K562 (cell line): Measurements from ENCODE around the gene NECTIN2. TPM values are rescaled to one million over a fixed set of nuclear protein-coding genes. Genes with fewer than 3 reads are reported as not detected.

Experiments used
- ARID4B ChIP-seq: sonication (generic); formaldehyde crosslinking; IDR thresholded peaks from 2 replicates; pipeline ENCODE4 v1.8.0; 2022; ENCODE audit warnings: mild to moderate bottlenecking, missing genetic modification reagents
- BCOR ChIP-seq: fragments of 450-650 bp; IDR thresholded peaks from 2 replicates; pipeline ENCODE4 v1.6.1; 2016
- FOXK1 ChIP-seq: sonication (generic); formaldehyde crosslinking; IDR thresholded peaks from 2 replicates; pipeline ENCODE4 v1.8.0; 2022; ENCODE audit warnings: missing genetic modification reagents, mild to moderate bottlenecking, borderline replicate concordance
- HDAC2 ChIP-seq: fragments of 450-650 bp; IDR thresholded peaks from 2 replicates; pipeline ENCODE4 v1.6.1; 2016; ENCODE audit warnings: mild to moderate bottlenecking
- HMGXB4 ChIP-seq: sonication (generic); formaldehyde crosslinking; IDR thresholded peaks from 2 replicates; pipeline ENCODE4 v1.8.1; 2023; ENCODE audit warnings: mild to moderate bottlenecking, missing genetic modification reagents
- HNRNPL ChIP-seq: fragments of 200-400 bp; formaldehyde crosslinking; IDR thresholded peaks from 2 replicates; pipeline ENCODE4 v1.6.1; 2017; ENCODE audit warnings: low read depth, mild to moderate bottlenecking, low read length
- NFXL1 ChIP-seq: fragments of 450-650 bp; formaldehyde crosslinking; IDR thresholded peaks from 2 replicates; pipeline ENCODE4 v1.4.0; 2021; ENCODE audit warnings: mild to moderate bottlenecking
- PCBP2 ChIP-seq: fragments of 200-400 bp; formaldehyde crosslinking; IDR thresholded peaks from 2 replicates; pipeline ENCODE4 v1.6.1; 2018; ENCODE audit warnings: low read length, low read depth, mild to moderate bottlenecking, moderate library complexity; ENCODE audit not compliant: poor library complexity, severe bottlenecking
- PHB2 ChIP-seq: fragments of 450-650 bp; IDR thresholded peaks from 2 replicates; pipeline ENCODE4 v1.6.1; 2017; ENCODE audit warnings: low read depth
- PHF8 ChIP-seq: fragments of 200-600 bp; sonication (generic); IDR thresholded peaks from 2 replicates; pipeline ENCODE4 v1.6.1; 2012; ENCODE audit warnings: mixed run types, mild to moderate bottlenecking, inconsistent platforms, low read length, moderate library complexity, borderline replicate concordance
- TAF15 ChIP-seq: fragments of 200-400 bp; formaldehyde crosslinking; IDR thresholded peaks from 2 replicates; pipeline ENCODE4 v1.6.1; 2017; ENCODE audit warnings: mild to moderate bottlenecking, low read depth, low read length, moderate library complexity
- ZKSCAN3 ChIP-seq: fragments of 250-450 bp; sonication (Bioruptor Pico); IDR thresholded peaks from 2 replicates; pipeline ENCODE4 v1.4.0; 2020
- ZNF263 ChIP-seq: sonication (generic); formaldehyde crosslinking; IDR thresholded peaks from 2 replicates; pipeline ENCODE4 v1.8.0; 2022; ENCODE audit warnings: mild to moderate bottlenecking, missing genetic modification reagents, borderline replicate concordance
- ZNF316 ChIP-seq: fragments of 450-650 bp; IDR thresholded peaks from 2 replicates; pipeline ENCODE4 v1.6.1; 2016
- ZNF318 ChIP-seq, 2 experiments: fragments of 450-650 bp; IDR thresholded peaks; 2 replicates each; pipeline ENCODE4 v1.6.1; 2016; ENCODE audit warnings: mild to moderate bottlenecking in 2 of 2, borderline replicate concordance in 1 of 2, low read depth in 1 of 2, moderate library complexity in 1 of 2
- polyA plus RNA-seq, 8 experiments: library from polyadenylated mRNA; depleted of rRNA in 4 of 8; stranded (reverse) in 5 of 8; unstranded in 3 of 8; fragments of >200 nt; fragmentation: Nextera tagmentation in 2 of 8; fragmentation: Illumina TruSeq in 1 of 8; extraction: Ambion mirVana in 2 of 8; extraction: Trizol in 1 of 8; gene quantifications; 2 replicates each; pipeline versions ENCODE4 v1.2.1 to v1.2.3, GENCODE V29; 2011 to 2014; ENCODE audit warnings: inconsistent platforms in 1 of 8, missing spikeins in 1 of 8
- total RNA-seq, 7 experiments: library from RNA; depleted of rRNA in 6 of 7; stranded (reverse); fragments of >200 nt in 6 of 7; fragmentation: Illumina TruSeq in 2 of 7; extraction: Trizol in 2 of 7; gene quantifications; 2 replicates each; pipeline versions ENCODE4 v1.2.1 to v1.2.3, GENCODE V29; 2011 to 2021; ENCODE audit warnings: low replicate concordance in 1 of 7

Gene NECTIN2
- total and polyA plus RNA-seq, 9 of the 15 experiments (the other 6 are each of a cell fraction or from before 2014, with no cell fraction given): 3.9 to 94.9 (median 34.9) TPM

- TF ChIP-seq ZNF318 (IDR thresholded peaks at IDR 0.05; ENCODE audit: borderline replicate concordance in 1 of 2, low read depth in 1 of 2) (no peak), BCOR (0 out of 2 replicates have a peak, but pooled peaks have one; percentile 7), PHB2 (0 out of 2 replicates have a peak, but pooled peaks have one; percentile 1), HNRNPL (no peak), TAF15 (no peak), ZNF316 (0 out of 2 replicates have a peak, but pooled peaks have one; percentile 0), ARID4B (no peak), ZKSCAN3 (CRISPR knock-in tag) (no peak), HMGXB4 (CRISPR knock-in tag) (no peak), ZNF263 (CRISPR knock-in tag) (no peak), FOXK1 (CRISPR knock-in tag) (no peak), HDAC2 (0 out of 2 replicates have a peak, but pooled peaks have one; percentile 14), PHF8 (no peak), PCBP2 (no peak), NFXL1 (CRISPR knock-in tag) (no peak)
These were observed 848 bp upstream of the NECTIN2 start (continued) for GRCh38 chr19:44845286-44845611.
